Rectal smooth muscle tissue (tissue), 1 donor: ENCODE measurements around the gene THSD7B.
"Not testable (repeated sequence)": the region's sequence is repeated elsewhere in the genome, so short reads cannot be mapped to it uniquely, and the experiment has no call there.

ENCODE experiments used
- H3K27ac ChIP-seq: one replicate; pipeline ENCODE4 v1.7.0; 2013; ENCODE audit warnings: low read depth, low read length, inconsistent platforms
- H3K27me3 ChIP-seq: one replicate; pipeline ENCODE4 v1.7.0; 2013; ENCODE audit warnings: low read length; ENCODE audit not compliant: control insufficient read depth, insufficient read depth
- H3K36me3 ChIP-seq: one replicate; pipeline ENCODE4 v1.7.0; 2013; ENCODE audit warnings: low read length; ENCODE audit not compliant: control insufficient read depth, insufficient read depth
- H3K4me1 ChIP-seq: one replicate; pipeline ENCODE4 v1.7.0; 2013; ENCODE audit warnings: low read length; ENCODE audit not compliant: control insufficient read depth, insufficient read depth
- H3K4me3 ChIP-seq: one replicate; pipeline ENCODE4 v1.7.0; 2013; ENCODE audit warnings: low read length
- H3K9ac ChIP-seq: one replicate; pipeline ENCODE4 v1.7.0; 2013; ENCODE audit warnings: low read length

The THSD7B gene

GRCh38 chr2:137287913-137288639 lies 522.7 kb downstream of the THSD7B start:
- Histone ChIP-seq H3K36me3 (no peaks in the 10 kb centered on the region), H3K27me3 (no peaks in the 10 kb centered on the region), H3K27ac (no peak overlapping the region), H3K9ac (no peak overlapping the region), H3K4me1 (no peaks in the 10 kb centered on the region), H3K4me3 (no peak overlapping the region)

GRCh38 chr2:137291836-137292570 lies 526.7 kb downstream of the THSD7B start:
- no peak overlapping the region for H3K27ac ChIP-seq
- H3K27me3 ChIP-seq, result no peaks in the 10 kb centered on the region
- no peak overlapping the region for H3K4me3 ChIP-seq
- H3K9ac ChIP-seq, result no peak overlapping the region
- H3K36me3 ChIP-seq, result no peaks in the 10 kb centered on the region
- no peaks in the 10 kb centered on the region for H3K4me1 ChIP-seq

GRCh38 chr2:137298377-137298776 lies 533.0 kb downstream of the THSD7B start:
- no peak overlapping the region for H3K9ac ChIP-seq
- no peaks in the 10 kb centered on the region for H3K36me3 ChIP-seq
- H3K4me3 ChIP-seq, result no peak overlapping the region
- H3K27ac ChIP-seq, result no peak overlapping the region
- H3K27me3 ChIP-seq, result no peaks in the 10 kb centered on the region
- H3K4me1 ChIP-seq, result no peaks in the 10 kb centered on the region

- H3K27me3 ChIP-seq, result no peaks in the 10 kb centered on the region
- peak overlapping the region; percentile 8 for H3K4me3 ChIP-seq
- H3K4me1 ChIP-seq, result no peaks in the 10 kb centered on the region
- no peaks in the 10 kb centered on the region for H3K36me3 ChIP-seq
- no peak overlapping the region for H3K9ac ChIP-seq
- no peak overlapping the region for H3K27ac ChIP-seq
These were observed 535.6 kb downstream of the THSD7B start for GRCh38 chr2:137300987-137301386.

- Histone ChIP-seq H3K27me3 (no peaks in the 10 kb centered on the region), H3K36me3 (no peaks in the 10 kb centered on the region), H3K4me3 (no peak overlapping the region), H3K4me1 (no peaks in the 10 kb centered on the region), H3K27ac (no peak overlapping the region), H3K9ac (no peak overlapping the region)
These were observed 537.6 kb downstream of the THSD7B start for GRCh38 chr2:137302957-137303356.

GRCh38 chr2:137316075-137316474 lies 550.7 kb downstream of the THSD7B start:
- no peaks in the 10 kb centered on the region for H3K36me3 ChIP-seq
- H3K4me1 ChIP-seq, result no peaks in the 10 kb centered on the region
- no peak overlapping the region for H3K9ac ChIP-seq
- H3K4me3 ChIP-seq, result no peak overlapping the region
- no peaks in the 10 kb centered on the region for H3K27me3 ChIP-seq
- H3K27ac ChIP-seq, result no peak overlapping the region

GRCh38 chr2:137321566-137321965 lies 556.2 kb downstream of the THSD7B start:
- no peak overlapping the region for H3K27ac ChIP-seq
- no peak overlapping the region for H3K4me3 ChIP-seq
- no peaks in the 10 kb centered on the region for H3K4me1 ChIP-seq
- H3K36me3 ChIP-seq, result no peaks in the 10 kb centered on the region
- H3K9ac ChIP-seq, result no peak overlapping the region
- no peaks in the 10 kb centered on the region for H3K27me3 ChIP-seq

- not testable (repeated sequence) for H3K9ac ChIP-seq, H3K27me3 ChIP-seq, H3K4me1 ChIP-seq, H3K4me3 ChIP-seq, H3K36me3 ChIP-seq, H3K27ac ChIP-seq
These were observed 566.2 kb downstream of the THSD7B start for GRCh38 chr2:137331562-137331961.

GRCh38 chr2:137333386-137334165 lies 568.2 kb downstream of the THSD7B start:
- H3K4me3 ChIP-seq, result no peak overlapping the region
- no peak overlapping the region for H3K9ac ChIP-seq
- H3K27ac ChIP-seq, result no peak overlapping the region
- no peaks in the 10 kb centered on the region for H3K27me3 ChIP-seq
- no peaks in the 10 kb centered on the region for H3K4me1 ChIP-seq
- no peaks in the 10 kb centered on the region for H3K36me3 ChIP-seq

- no peaks in the 10 kb centered on the region for H3K36me3 ChIP-seq
- no peak overlapping the region for H3K4me3 ChIP-seq
- H3K9ac ChIP-seq, result no peak overlapping the region
- H3K27ac ChIP-seq, result no peak overlapping the region
- no peaks in the 10 kb centered on the region for H3K27me3 ChIP-seq
- H3K4me1 ChIP-seq, result no peaks in the 10 kb centered on the region
These were observed 570.7 kb downstream of the THSD7B start for GRCh38 chr2:137336067-137336466.

- H3K9ac ChIP-seq, result no peak overlapping the region
- H3K27ac ChIP-seq, result no peak overlapping the region
- no peaks in the 10 kb centered on the region for H3K27me3 ChIP-seq
- H3K4me1 ChIP-seq, result no peaks in the 10 kb centered on the region
- H3K36me3 ChIP-seq, result no peaks in the 10 kb centered on the region
- H3K4me3 ChIP-seq, result no peak overlapping the region
These were observed 573.7 kb downstream of the THSD7B start for GRCh38 chr2:137339051-137339450.

- no peak overlapping the region for H3K9ac ChIP-seq
- no peaks in the 10 kb centered on the region for H3K4me1 ChIP-seq
- no peaks in the 10 kb centered on the region for H3K27me3 ChIP-seq
- no peak overlapping the region for H3K4me3 ChIP-seq
- no peak overlapping the region for H3K27ac ChIP-seq
- H3K36me3 ChIP-seq, result no peaks in the 10 kb centered on the region
These were observed 580.6 kb downstream of the THSD7B start for GRCh38 chr2:137345994-137346393.
